Measurements from ENCODE around the gene CAMSAP1. TPM values are rescaled to one million over a fixed set of nuclear protein-coding genes. Genes with fewer than 3 reads are reported as not detected.

CAMSAP1 gene
- polyA plus RNA-seq, 3 donors = 0.71 to 9.0 (median 0.75) TPM

DNA sequence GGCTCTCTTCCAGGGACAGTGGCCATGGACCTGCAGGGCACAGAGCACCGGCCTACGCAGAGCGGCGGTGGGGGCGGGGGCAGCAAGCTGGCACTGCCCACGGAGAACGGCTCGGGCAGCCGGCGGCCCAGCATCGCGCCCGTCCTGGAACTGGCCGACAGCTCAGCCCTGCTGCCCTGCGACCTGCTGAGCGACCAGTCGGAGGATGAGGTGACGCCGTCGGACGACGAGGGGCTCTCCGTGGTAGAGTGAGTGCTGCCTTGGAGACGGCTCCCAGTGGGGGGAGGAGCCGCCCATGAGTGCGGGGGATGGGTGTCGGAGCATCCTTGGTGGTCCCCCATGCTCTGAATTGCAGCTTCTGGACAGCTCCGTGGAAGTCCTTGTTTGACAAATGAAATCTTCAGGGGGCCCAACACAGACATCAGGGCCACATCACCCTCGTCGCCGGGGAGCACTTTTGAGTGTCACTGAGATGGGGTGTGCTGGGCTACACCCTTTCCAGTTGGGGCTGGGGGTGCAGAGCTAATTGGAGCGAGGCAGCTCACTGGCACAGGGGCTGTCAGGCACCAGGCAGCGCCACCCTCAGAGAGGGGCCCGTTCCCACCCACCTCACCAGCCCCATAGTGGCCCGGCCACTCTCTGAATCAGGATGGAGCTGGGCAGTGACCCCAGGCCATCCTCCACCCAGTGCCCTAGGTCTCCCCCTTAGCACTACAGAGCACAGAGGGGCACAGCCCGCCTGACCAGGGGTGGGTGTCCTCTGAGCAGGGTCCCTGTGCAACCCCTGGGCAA lies 134.4 kb downstream of the CAMSAP1 start:
- Mint-ChIP-seq H3K27ac (no peak overlapping the region), H3K27me3 (ENCODE audit: low read depth in 3 of 3) (peaks cover 0 to 1% (median 0%) of the 10 kb centered on the region in 3 donors), H3K4me1 (no peaks in the 10 kb centered on the region), H3K4me3 (no peak overlapping the region), H3K9me3 (peaks cover 1 to 16% (median 7%) of the 10 kb centered on the region in 7 donors), H3K36me3 (no peaks in the 10 kb centered on the region)
- peaks cover under 1 to 2% of the 10 kb centered on the region in 2 donors for H3K9me3 ChIP-seq (replicated peaks in 1 of 2; ENCODE audit: control insufficient read depth in 1 of 2, insufficient read depth in 1 of 2, low read length in 2 of 2)
- H3K36me3 ChIP-seq (replicated peaks in 1 of 2; ENCODE audit: control insufficient read depth in 1 of 2, insufficient read depth in 2 of 2, low read length in 2 of 2) = no peaks in the 10 kb centered on the region
- intact Hi-C loops (cut with micrococcal nuclease) = no loop called here
- TF ChIP-seq, protein P1, sequence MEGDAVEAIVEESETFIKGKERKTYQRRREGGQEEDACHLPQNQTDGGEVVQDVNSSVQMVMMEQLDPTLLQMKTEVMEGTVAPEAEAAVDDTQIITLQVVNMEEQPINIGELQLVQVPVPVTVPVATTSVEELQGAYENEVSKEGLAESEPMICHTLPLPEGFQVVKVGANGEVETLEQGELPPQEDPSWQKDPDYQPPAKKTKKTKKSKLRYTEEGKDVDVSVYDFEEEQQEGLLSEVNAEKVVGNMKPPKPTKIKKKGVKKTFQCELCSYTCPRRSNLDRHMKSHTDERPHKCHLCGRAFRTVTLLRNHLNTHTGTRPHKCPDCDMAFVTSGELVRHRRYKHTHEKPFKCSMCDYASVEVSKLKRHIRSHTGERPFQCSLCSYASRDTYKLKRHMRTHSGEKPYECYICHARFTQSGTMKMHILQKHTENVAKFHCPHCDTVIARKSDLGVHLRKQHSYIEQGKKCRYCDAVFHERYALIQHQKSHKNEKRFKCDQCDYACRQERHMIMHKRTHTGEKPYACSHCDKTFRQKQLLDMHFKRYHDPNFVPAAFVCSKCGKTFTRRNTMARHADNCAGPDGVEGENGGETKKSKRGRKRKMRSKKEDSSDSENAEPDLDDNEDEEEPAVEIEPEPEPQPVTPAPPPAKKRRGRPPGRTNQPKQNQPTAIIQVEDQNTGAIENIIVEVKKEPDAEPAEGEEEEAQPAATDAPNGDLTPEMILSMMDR (IDR thresholded peaks at IDR 0.05) = no peak
- no peak overlapping the region for H3K4me3 ChIP-seq (replicated peaks in 1 of 3; ENCODE audit: low read depth in 2 of 3, low read length in 3 of 3)
- no peak for DNase-seq
- no peak overlapping the region for H3K27ac ChIP-seq (ENCODE audit: low read depth in 1 of 2, low read length in 2 of 2)
- H3K4me2 ChIP-seq (replicated peaks; ENCODE audit: extremely low read depth, low read length, poor library complexity, severe bottlenecking) = no peak overlapping the region
- H3K9ac ChIP-seq (ENCODE audit: insufficient read depth, low read length, poor library complexity, severe bottlenecking) = no peak overlapping the region
- no peaks in the 10 kb centered on the region for H4K20me1 ChIP-seq (ENCODE audit: insufficient read depth, low read length)
- no peaks in the 10 kb centered on the region for H3K79me2 ChIP-seq (ENCODE audit: insufficient read depth, low read length)
- no peaks in the 10 kb centered on the region for H3K27me3 ChIP-seq (ENCODE audit: control insufficient read depth in 2 of 2, insufficient read depth in 2 of 2, low read length in 2 of 2)
- H3K4me1 ChIP-seq (ENCODE audit: control insufficient read depth in 1 of 2, insufficient read depth in 2 of 2, low read length in 2 of 2) = no peaks in the 10 kb centered on the region
- 74% methylated on average over 32 of the region's 36 CpGs for WGBS (ENCODE audit: insufficient coverage)
- no peak overlapping the region for H2AFZ ChIP-seq (ENCODE audit: insufficient read depth, low read depth, low read length, poor library complexity, severe bottlenecking)

DNA sequence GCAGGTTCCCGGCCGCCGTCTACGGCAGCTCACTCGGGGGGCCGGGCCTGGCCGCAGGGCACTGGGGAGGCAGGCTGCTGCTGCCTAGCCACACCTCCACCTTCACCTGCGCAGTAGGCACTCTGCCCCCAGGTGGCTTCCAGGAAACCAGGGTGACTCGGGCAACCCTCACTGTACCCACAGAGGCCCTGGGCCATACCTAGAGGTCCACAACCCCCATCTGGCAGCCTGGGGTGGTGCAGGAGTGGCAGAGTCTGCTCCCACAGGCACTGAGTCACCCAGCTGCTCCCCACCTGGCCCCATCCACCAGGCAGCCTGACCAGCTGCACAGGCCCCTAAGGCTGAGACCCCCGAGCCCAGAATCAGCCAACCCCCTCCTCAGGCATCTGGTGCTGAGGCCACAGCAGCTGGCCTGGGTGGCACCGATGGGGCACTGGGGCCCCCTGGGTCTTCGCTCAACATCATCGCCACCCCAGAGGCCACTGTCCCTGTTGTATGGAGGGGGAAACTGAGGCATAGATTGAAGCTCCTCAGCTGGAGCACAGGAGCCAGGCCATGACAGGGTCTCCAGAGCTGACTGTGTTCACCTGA lies 135.2 kb downstream of the CAMSAP1 start:
- Histone ChIP-seq H3K9me3 (replicated peaks in 1 of 2; ENCODE audit: control insufficient read depth in 1 of 2, insufficient read depth in 1 of 2, low read length in 2 of 2) (peaks cover 8 to 9% of the 10 kb centered on the region in 2 donors), H3K4me1 (ENCODE audit: control insufficient read depth in 1 of 2, insufficient read depth in 2 of 2, low read length in 2 of 2) (no peaks in the 10 kb centered on the region), H3K36me3 (replicated peaks in 1 of 2; ENCODE audit: control insufficient read depth in 1 of 2, insufficient read depth in 2 of 2, low read length in 2 of 2) (no peaks in the 10 kb centered on the region), H3K27me3 (ENCODE audit: control insufficient read depth in 2 of 2, insufficient read depth in 2 of 2, low read length in 2 of 2) (no peaks in the 10 kb centered on the region), H3K4me2 (replicated peaks; ENCODE audit: extremely low read depth, low read length, poor library complexity, severe bottlenecking) (no peak overlapping the region), H3K27ac (ENCODE audit: low read depth in 1 of 2, low read length in 2 of 2) (no peak overlapping the region), H3K79me2 (ENCODE audit: insufficient read depth, low read length) (no peaks in the 10 kb centered on the region), H3K4me3 (replicated peaks in 1 of 3; ENCODE audit: low read depth in 2 of 3, low read length in 3 of 3) (no peak overlapping the region), H2AFZ (ENCODE audit: insufficient read depth, low read depth, low read length, poor library complexity, severe bottlenecking) (no peak overlapping the region), H3K9ac (ENCODE audit: insufficient read depth, low read length, poor library complexity, severe bottlenecking) (no peak overlapping the region), H4K20me1 (ENCODE audit: insufficient read depth, low read length) (no peaks in the 10 kb centered on the region)
- TF ChIP-seq, protein P1 (IDR thresholded peaks at IDR 0.05) = no peak
- H3K9me3 Mint-ChIP-seq = peaks cover 8 to 23% (median 12%) of the 10 kb centered on the region in 7 donors
- H3K36me3 Mint-ChIP-seq = no peaks in the 10 kb centered on the region
- intact Hi-C loops (cut with micrococcal nuclease) = no loop called here
- H3K27ac Mint-ChIP-seq = no peak overlapping the region
- peaks cover 0 to 1% (median 0%) of the 10 kb centered on the region in 3 donors for H3K27me3 Mint-ChIP-seq (ENCODE audit: low read depth in 3 of 3)
- no peak overlapping the region for H3K4me3 Mint-ChIP-seq
- no peaks in the 10 kb centered on the region for H3K4me1 Mint-ChIP-seq
- 96% methylated on average over 9 of the region's 13 CpGs for WGBS (ENCODE audit: insufficient coverage)
- no peak for DNase-seq

Measured in CD14-positive monocyte (primary cell).